ENCODE measurements around the gene NEURL4.

The NEURL4 gene

GRCh38 chr17:7314719-7315569 lies 14.2 kb downstream of the NEURL4 start, which contains the start of gene GPS2:
Gene GPS2, minus strand, starts transcription at chr17:7315360. Its CDS starts 308 bp downstream, at chr17:7315052.
- peaks cover 31% of the 10 kb centered on the region for H3K36me3 ChIP-seq (replicated peaks; ENCODE audit: low read depth, low read length)

GRCh38 chr17:7313890-7314718 lies 15.0 kb downstream of the NEURL4 start:
- no peak for TF ChIP-seq CTCF (IDR thresholded peaks at IDR 0.05; ENCODE audit: low read depth, low read length)
- no peak for TF ChIP-seq EZH2phosphoT487 (IDR thresholded peaks at IDR 0.05; ENCODE audit: low read depth)
- Histone ChIP-seq H3K4me1 (ENCODE audit: low read length) (peaks cover 27% of the 10 kb centered on the region), H3K27me3 (ENCODE audit: low read depth, low read length) (no peaks in the 10 kb centered on the region), H3K27ac (ENCODE audit: low read length) (peak overlapping the region; percentile 66), H3K9me3 (ENCODE audit: insufficient read depth, low read length) (no peaks in the 10 kb centered on the region), H3K4me2 (ENCODE audit: low read length) (peak overlapping the region; percentile 88), H3K79me2 (ENCODE audit: low read length) (peaks cover 47% of the 10 kb centered on the region), H3K36me3 (replicated peaks; ENCODE audit: low read depth, low read length) (peaks cover 40% of the 10 kb centered on the region), H2AFZ (ENCODE audit: low read depth, low read length) (no peak overlapping the region), H4K20me1 (ENCODE audit: insufficient read depth, low read length) (peaks cover 30% of the 10 kb centered on the region), H3K4me3 (ENCODE audit: low read length) (peak overlapping the region; percentile 99), H3K9ac (ENCODE audit: low read length) (peak overlapping the region; percentile 74)

More at GRCh38 chr17:7314719-7315569, 14.2 kb downstream of the NEURL4 start, which contains the start of gene GPS2:
- TF ChIP-seq CTCF (IDR thresholded peaks at IDR 0.05; ENCODE audit: low read depth, low read length) (no peak), EZH2phosphoT487 (IDR thresholded peaks at IDR 0.05; ENCODE audit: low read depth) (no peak)
- H3K4me2 ChIP-seq (ENCODE audit: low read length), result peak within 1 kb of the TSS; percentile 90
- peaks cover 38% of the 10 kb centered on the region for H3K79me2 ChIP-seq (ENCODE audit: low read length)
- peak within 1 kb of the TSS; percentile 66 for H3K27ac ChIP-seq (ENCODE audit: low read length)
- no peaks in the 10 kb centered on the region for H3K27me3 ChIP-seq (ENCODE audit: low read depth, low read length)
- H3K4me1 ChIP-seq (ENCODE audit: low read length), result peaks cover 19% of the 10 kb centered on the region
- no peaks in the 10 kb centered on the region for H3K9me3 ChIP-seq (ENCODE audit: insufficient read depth, low read length)
- H4K20me1 ChIP-seq (ENCODE audit: insufficient read depth, low read length), result peaks cover 21% of the 10 kb centered on the region
- no peak within 1 kb of the TSS for H2AFZ ChIP-seq (ENCODE audit: low read depth, low read length)
- peak within 1 kb of the TSS; percentile 99 for H3K4me3 ChIP-seq (ENCODE audit: low read length)
- H3K9ac ChIP-seq (ENCODE audit: low read length), result peak within 1 kb of the TSS; percentile 74

GRCh38 chr17:7313088-7313889 lies 15.8 kb downstream of the NEURL4 start:
- Histone ChIP-seq H3K9ac (ENCODE audit: low read length) (no peak overlapping the region), H3K4me1 (ENCODE audit: low read length) (peaks cover 28% of the 10 kb centered on the region), H4K20me1 (ENCODE audit: insufficient read depth, low read length) (peaks cover 38% of the 10 kb centered on the region), H3K4me3 (ENCODE audit: low read length) (peak overlapping the region; percentile 99; the same call in 1 of the 2 replicates), H3K27ac (ENCODE audit: low read length) (0 out of 2 replicates have a peak overlapping the region, but pooled peaks have one; percentile 66), H3K79me2 (ENCODE audit: low read length) (peaks cover 55% of the 10 kb centered on the region), H2AFZ (ENCODE audit: low read depth, low read length) (no peak overlapping the region), H3K27me3 (ENCODE audit: low read depth, low read length) (no peaks in the 10 kb centered on the region), H3K9me3 (ENCODE audit: insufficient read depth, low read length) (no peaks in the 10 kb centered on the region), H3K4me2 (ENCODE audit: low read length) (peak overlapping the region; percentile 88; the same call in 1 of the 2 replicates), H3K36me3 (replicated peaks; ENCODE audit: low read depth, low read length) (peaks cover 46% of the 10 kb centered on the region)
- no peak for TF ChIP-seq CTCF (IDR thresholded peaks at IDR 0.05; ENCODE audit: low read depth, low read length)
- no peak for TF ChIP-seq EZH2phosphoT487 (IDR thresholded peaks at IDR 0.05; ENCODE audit: low read depth)
